Ovary (tissue), 3 donors: ENCODE results near the gene MYMK.

Experiments
- EP300 ChIP-seq: sonication (generic); formaldehyde crosslinking; IDR thresholded peaks from one replicate; pipeline ENCODE4 v1.6.1; 2017; ENCODE audit warnings: antibody characterized with exemption
- TF ChIP-seq, protein P1 (sequence below), 3 donors: fragments of 450-650 bp in 2 of 3; fragments of 200-600 bp in 1 of 3; IDR thresholded peaks; one replicate each; pipeline versions ENCODE4 v1.5.1 to v1.8.0; 2016 to 2022; ENCODE audit warnings: antibody characterized with exemption in 3 of 3, mild to moderate bottlenecking in 1 of 3
- donor health status: DM: no; HTN: no; CAD: no.

DNA sequence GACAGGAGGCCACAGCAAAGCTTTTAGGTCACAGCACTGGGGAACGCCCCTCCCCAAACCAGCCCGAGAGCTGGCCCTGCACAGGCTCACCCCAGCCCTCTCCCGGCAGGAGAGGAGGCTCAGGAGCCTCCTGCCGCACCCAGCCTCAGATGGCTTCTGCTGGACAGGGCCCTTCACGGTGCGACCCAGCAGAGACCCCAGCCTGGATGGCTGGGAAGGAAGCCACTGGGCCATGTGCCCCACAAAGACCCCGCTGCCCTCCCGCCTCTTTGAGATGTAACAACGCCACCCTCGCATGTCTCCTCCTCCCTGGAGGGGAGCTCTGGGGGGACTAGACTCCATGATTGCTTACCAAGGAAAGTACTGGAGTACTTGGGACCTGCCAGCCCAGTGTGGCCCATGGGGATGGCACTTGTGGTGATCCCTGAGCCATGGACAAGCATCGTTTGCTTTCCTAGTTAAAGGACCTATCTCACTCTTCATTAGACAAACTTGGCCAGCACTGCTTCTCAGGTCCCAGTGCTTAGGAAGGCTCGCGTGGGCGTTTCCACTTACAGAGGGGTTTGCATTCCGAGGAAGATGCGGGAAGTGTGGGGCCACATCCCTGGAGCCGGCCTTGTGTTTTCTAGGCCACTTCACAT is 9.0 kb downstream of the MYMK start:
- TF ChIP-seq, protein P1, sequence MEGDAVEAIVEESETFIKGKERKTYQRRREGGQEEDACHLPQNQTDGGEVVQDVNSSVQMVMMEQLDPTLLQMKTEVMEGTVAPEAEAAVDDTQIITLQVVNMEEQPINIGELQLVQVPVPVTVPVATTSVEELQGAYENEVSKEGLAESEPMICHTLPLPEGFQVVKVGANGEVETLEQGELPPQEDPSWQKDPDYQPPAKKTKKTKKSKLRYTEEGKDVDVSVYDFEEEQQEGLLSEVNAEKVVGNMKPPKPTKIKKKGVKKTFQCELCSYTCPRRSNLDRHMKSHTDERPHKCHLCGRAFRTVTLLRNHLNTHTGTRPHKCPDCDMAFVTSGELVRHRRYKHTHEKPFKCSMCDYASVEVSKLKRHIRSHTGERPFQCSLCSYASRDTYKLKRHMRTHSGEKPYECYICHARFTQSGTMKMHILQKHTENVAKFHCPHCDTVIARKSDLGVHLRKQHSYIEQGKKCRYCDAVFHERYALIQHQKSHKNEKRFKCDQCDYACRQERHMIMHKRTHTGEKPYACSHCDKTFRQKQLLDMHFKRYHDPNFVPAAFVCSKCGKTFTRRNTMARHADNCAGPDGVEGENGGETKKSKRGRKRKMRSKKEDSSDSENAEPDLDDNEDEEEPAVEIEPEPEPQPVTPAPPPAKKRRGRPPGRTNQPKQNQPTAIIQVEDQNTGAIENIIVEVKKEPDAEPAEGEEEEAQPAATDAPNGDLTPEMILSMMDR (IDR thresholded peaks at IDR 0.05), result no peak
- no peak for TF ChIP-seq EP300
